Measurements from ENCODE around the gene RCN1. TPM values are rescaled to one million over a fixed set of nuclear protein-coding genes. Genes with fewer than 3 reads are reported as not detected.

Gene RCN1
- total and polyA plus RNA-seq, 2 donors from 2014 or later: 82.0 to 85.0 TPM

DNA sequence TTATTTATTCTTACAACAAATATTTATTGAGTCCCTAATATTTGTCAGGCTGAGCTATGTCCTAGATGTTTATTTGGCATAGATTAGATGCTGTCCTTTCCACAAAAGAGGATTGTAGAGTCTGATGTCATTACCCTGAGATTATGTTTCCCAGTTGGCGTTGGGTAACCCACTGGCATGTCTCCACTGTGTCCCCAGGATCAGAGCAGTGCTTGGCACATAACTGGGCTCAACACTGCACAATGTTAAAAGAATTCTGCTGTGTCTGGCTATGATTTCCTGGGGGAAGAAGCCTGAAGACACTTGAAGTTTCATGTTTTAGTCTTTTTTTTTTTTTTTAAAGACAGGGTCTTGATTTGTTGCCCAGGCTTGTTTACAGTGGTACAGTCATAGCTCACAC lies 4.0 kb downstream of the RCN1 start:
- no peaks in the 10 kb centered on the region for H3K27me3 ChIP-seq (ENCODE audit: control insufficient read depth, insufficient read depth, low read length)
- TF ChIP-seq, protein P1, sequence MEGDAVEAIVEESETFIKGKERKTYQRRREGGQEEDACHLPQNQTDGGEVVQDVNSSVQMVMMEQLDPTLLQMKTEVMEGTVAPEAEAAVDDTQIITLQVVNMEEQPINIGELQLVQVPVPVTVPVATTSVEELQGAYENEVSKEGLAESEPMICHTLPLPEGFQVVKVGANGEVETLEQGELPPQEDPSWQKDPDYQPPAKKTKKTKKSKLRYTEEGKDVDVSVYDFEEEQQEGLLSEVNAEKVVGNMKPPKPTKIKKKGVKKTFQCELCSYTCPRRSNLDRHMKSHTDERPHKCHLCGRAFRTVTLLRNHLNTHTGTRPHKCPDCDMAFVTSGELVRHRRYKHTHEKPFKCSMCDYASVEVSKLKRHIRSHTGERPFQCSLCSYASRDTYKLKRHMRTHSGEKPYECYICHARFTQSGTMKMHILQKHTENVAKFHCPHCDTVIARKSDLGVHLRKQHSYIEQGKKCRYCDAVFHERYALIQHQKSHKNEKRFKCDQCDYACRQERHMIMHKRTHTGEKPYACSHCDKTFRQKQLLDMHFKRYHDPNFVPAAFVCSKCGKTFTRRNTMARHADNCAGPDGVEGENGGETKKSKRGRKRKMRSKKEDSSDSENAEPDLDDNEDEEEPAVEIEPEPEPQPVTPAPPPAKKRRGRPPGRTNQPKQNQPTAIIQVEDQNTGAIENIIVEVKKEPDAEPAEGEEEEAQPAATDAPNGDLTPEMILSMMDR (IDR thresholded peaks at IDR 0.05; ENCODE audit: borderline replicate concordance, extremely low read depth, insufficient read depth): no peak
- no peak overlapping the region for H3K27ac ChIP-seq (ENCODE audit: low read depth in 2 of 2, low read length in 2 of 2)
- H3K9me3 ChIP-seq (ENCODE audit: control insufficient read depth in 2 of 3, insufficient read depth in 1 of 3, low read length in 3 of 3): no peaks in the 10 kb centered on the region
- FAIRE-seq (no peak), DNase-seq (no peak)
- peaks cover 0 to 2% (median 0%) of the 10 kb centered on the region in 3 donors for H3K4me1 ChIP-seq (ENCODE audit: control insufficient read depth in 2 of 3, insufficient read depth in 2 of 3, low read depth in 1 of 3, low read length in 3 of 3)
- intact Hi-C loops (cut with DNase I): no loop called here
- H3K9ac ChIP-seq (ENCODE audit: low read length in 3 of 3): no peak overlapping the region
- peaks cover 2 to 6% (median 4%) of the 10 kb centered on the region in 3 donors for H3K36me3 ChIP-seq (ENCODE audit: control insufficient read depth in 2 of 3, insufficient read depth in 3 of 3, low read length in 3 of 3)
- no peak overlapping the region for H3K4me3 ChIP-seq (ENCODE audit: low read length in 3 of 3)

DNA sequence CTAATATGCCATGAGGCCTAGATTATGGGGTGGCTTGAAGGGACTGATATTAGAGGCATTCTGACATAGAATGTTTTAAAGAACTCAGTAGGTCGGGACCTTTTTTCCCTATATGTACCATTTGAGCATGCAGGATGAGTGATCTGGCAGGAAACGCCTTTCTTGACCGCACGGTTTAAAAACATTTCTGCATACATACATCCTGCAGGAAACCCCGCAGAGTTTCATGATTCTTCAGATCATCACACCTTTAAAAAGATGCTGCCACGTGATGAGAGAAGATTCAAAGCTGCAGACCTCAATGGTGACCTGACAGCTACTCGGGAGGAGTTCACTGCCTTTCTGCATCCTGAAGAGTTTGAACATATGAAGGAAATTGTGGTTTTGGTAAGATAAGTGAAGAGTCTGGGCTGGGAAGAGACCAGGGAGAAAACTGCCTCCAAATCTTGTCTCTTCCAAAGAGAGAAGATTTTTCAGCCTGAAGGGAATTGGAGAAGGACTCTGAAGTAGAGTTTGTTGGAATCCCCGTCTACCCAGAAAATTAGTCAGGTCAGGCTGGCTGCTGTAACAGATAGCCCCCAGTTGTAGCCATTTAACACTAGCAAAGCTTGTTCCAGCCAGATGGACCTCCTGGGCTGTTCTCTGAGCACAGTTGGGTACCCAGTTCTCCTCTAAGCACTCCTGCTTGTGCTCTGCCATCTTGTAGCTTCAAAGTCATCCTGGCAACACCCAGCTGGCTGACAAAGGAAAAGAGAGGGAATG lies 7.4 kb downstream of the RCN1 start:
- TF ChIP-seq, protein P1 (IDR thresholded peaks at IDR 0.05; ENCODE audit: borderline replicate concordance, extremely low read depth, insufficient read depth): no peak
- H3K27ac ChIP-seq (ENCODE audit: low read depth in 2 of 2, low read length in 2 of 2): no peak overlapping the region
- no peak overlapping the region for H3K9ac ChIP-seq (ENCODE audit: low read length in 3 of 3)
- intact Hi-C loops (cut with DNase I): no loop called here
- no peak overlapping the region for H3K4me3 ChIP-seq (ENCODE audit: low read length in 3 of 3)
- peak in 1 of 5 donors; percentile 2 for DNase-seq
- FAIRE-seq: no peak
- H3K4me1 ChIP-seq (ENCODE audit: control insufficient read depth in 2 of 3, insufficient read depth in 2 of 3, low read depth in 1 of 3, low read length in 3 of 3): no peaks in the 10 kb centered on the region
- H3K9me3 ChIP-seq (ENCODE audit: control insufficient read depth in 2 of 3, insufficient read depth in 1 of 3, low read length in 3 of 3): no peaks in the 10 kb centered on the region
- no peaks in the 10 kb centered on the region for H3K27me3 ChIP-seq (ENCODE audit: control insufficient read depth, insufficient read depth, low read length)
- peaks cover 6 to 7% (median 6%) of the 10 kb centered on the region in 3 donors for H3K36me3 ChIP-seq (ENCODE audit: control insufficient read depth in 2 of 3, insufficient read depth in 3 of 3, low read length in 3 of 3)

DNA sequence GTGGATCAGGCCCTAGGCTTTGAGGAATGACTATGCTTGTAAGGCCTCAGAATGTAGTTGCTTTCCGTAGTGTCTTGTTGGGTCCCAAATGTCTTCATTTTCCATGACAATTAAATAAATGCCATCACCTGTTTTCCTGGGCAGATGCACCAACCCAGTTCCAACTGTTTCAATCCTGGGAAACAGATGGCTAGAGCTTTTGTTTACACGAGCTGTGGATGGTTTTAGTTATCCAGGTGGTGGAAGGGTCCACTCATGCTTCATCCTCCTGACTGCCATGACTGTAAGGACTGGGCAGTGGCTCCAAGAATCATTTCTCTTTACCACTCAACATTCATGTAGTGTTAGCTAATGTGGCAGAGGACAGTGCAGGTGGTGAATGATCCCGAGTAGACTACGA lies 8.6 kb downstream of the RCN1 start:
- Histone ChIP-seq H3K4me3 (ENCODE audit: low read length in 3 of 3) (no peak overlapping the region), H3K27me3 (ENCODE audit: control insufficient read depth, insufficient read depth, low read length) (no peaks in the 10 kb centered on the region), H3K4me1 (ENCODE audit: control insufficient read depth in 2 of 3, insufficient read depth in 2 of 3, low read depth in 1 of 3, low read length in 3 of 3) (no peaks in the 10 kb centered on the region), H3K9me3 (ENCODE audit: control insufficient read depth in 2 of 3, insufficient read depth in 1 of 3, low read length in 3 of 3) (no peaks in the 10 kb centered on the region), H3K9ac (ENCODE audit: low read length in 3 of 3) (no peak overlapping the region), H3K27ac (ENCODE audit: low read depth in 2 of 2, low read length in 2 of 2) (no peak overlapping the region), H3K36me3 (ENCODE audit: control insufficient read depth in 2 of 3, insufficient read depth in 3 of 3, low read length in 3 of 3) (peaks cover 6 to 11% (median 6%) of the 10 kb centered on the region in 3 donors)
- peak in 1 of 5 donors; percentile 7 for DNase-seq
- intact Hi-C loops (cut with DNase I): no loop called here
- no peak for FAIRE-seq
- TF ChIP-seq, protein P1 (IDR thresholded peaks at IDR 0.05; ENCODE audit: borderline replicate concordance, extremely low read depth, insufficient read depth): no peak

Measured in kidney (tissue), 14 donors.